H1 (cell line): ENCODE results near the gene FBN2. TPM values are rescaled to one million over a fixed set of nuclear protein-coding genes. Genes with fewer than 3 reads are reported as not detected.
A peak's percentile ranks its signal among the peaks of the same experiment; 100 is the strongest.

Experiments used
- CTCF ChIA-PET: fragments of 300-600 bp; sonication (Branson Sonifier 250); formaldehyde crosslinking; loops from one replicate; lab custom pipeline; 2021; ENCODE audit not compliant: partially characterized antibody; lab: Charles Lee
- POLR2A ChIA-PET: fragments of 300-600 bp; sonication (Branson Sonifier 250); formaldehyde crosslinking; loops from one replicate; lab custom pipeline; 2021; ENCODE audit warnings: inconsistent platforms; ENCODE audit not compliant: partially characterized antibody; lab: Charles Lee
- DNase-seq, 2 experiments: peaks; one replicate each; pipeline versions ENCODE4 v3.0.0 to v3.0.0-alpha.2; 2010 to 2022; ENCODE audit warnings: low spot score in 2 of 2, low read depth in 1 of 2, mixed read lengths in 1 of 2
- FAIRE-seq: peaks from 2 replicates; lab custom pipeline; 2011; peaks lifted over from hg19 to GRCh38; lab: Jason Lieb, UNC
- H2AFZ ChIP-seq: 2 replicates; pipeline ENCODE4 v1.8.1; 2012; ENCODE audit warnings: low read length, inconsistent platforms
- H2AK5ac ChIP-seq: 2 replicates; pipeline ENCODE4 v1.6.1; 2013; ENCODE audit warnings: low read depth, low read length
- H2BK120ac ChIP-seq: replicated peaks from 2 replicates; pipeline ENCODE3; 2013; ENCODE audit warnings: low read depth, low read length, inconsistent platforms
- H2BK12ac ChIP-seq: 2 replicates; pipeline ENCODE4 v1.6.1; 2013; ENCODE audit warnings: low read depth, low read length
- H2BK15ac ChIP-seq: 2 replicates; pipeline ENCODE4 v1.6.1; 2013; ENCODE audit warnings: low read length
- H2BK20ac ChIP-seq: 2 replicates; pipeline ENCODE4 v1.6.1; 2013; ENCODE audit warnings: low read length
- H2BK5ac ChIP-seq: 2 replicates; pipeline ENCODE4 v1.6.1; 2013; ENCODE audit warnings: low read depth, low read length
- H3K14ac ChIP-seq: 2 replicates; pipeline ENCODE4 v1.6.1; 2013; ENCODE audit warnings: inconsistent platforms; ENCODE audit not compliant: insufficient read length
- H3K18ac ChIP-seq: 2 replicates; pipeline ENCODE4 v1.6.1; 2013; ENCODE audit warnings: low read length; ENCODE audit errors: extremely low read depth
- H3K23ac ChIP-seq: 2 replicates; pipeline ENCODE4 v1.6.1; 2013; ENCODE audit warnings: inconsistent platforms; ENCODE audit not compliant: insufficient read length
- H3K23me2 ChIP-seq: 2 replicates; pipeline ENCODE4 v1.6.1; 2013; ENCODE audit warnings: low read depth, low read length
- H3K27ac ChIP-seq: 2 replicates; pipeline ENCODE4 v1.6.1; 2011; ENCODE audit warnings: low read depth, low read length, inconsistent platforms
- H3K27me3 ChIP-seq, 4 experiments: replicated peaks in 1 of 4; 1 replicate in 1 of 4; 2 replicates in 3 of 4; pipeline versions ENCODE4 v1.6.1 to v1.8.1; 2011 to 2013; ENCODE audit warnings: low read length in 3 of 4, mild to moderate bottlenecking in 3 of 4, inconsistent platforms in 2 of 4, mixed read lengths in 2 of 4, moderate library complexity in 1 of 4; ENCODE audit not compliant: control insufficient read depth in 3 of 4, insufficient read depth in 3 of 4; ENCODE audit errors: extremely low read depth in 1 of 4
- H3K36me3 ChIP-seq, 4 experiments: 2 replicates each; pipeline versions ENCODE4 v1.6.1 to v1.8.1; 2011 to 2013; ENCODE audit warnings: mild to moderate bottlenecking in 4 of 4, low read length in 3 of 4, moderate library complexity in 2 of 4, control low read depth in 1 of 4, inconsistent platforms in 1 of 4; ENCODE audit not compliant: insufficient read depth in 4 of 4, control insufficient read depth in 2 of 4
- H3K4ac ChIP-seq: replicated peaks from 2 replicates; pipeline ENCODE3; 2013; ENCODE audit warnings: low read length, low read depth, mixed read lengths, inconsistent platforms; ENCODE audit not compliant: insufficient read length
- H3K4me1 ChIP-seq, 4 experiments: replicated peaks in 1 of 4; 1 replicate in 1 of 4; 2 replicates in 3 of 4; pipeline versions ENCODE4 v1.6.1 to v1.8.1; 2011 to 2013; ENCODE audit warnings: low read length in 3 of 4, inconsistent platforms in 2 of 4, mixed read lengths in 1 of 4; ENCODE audit not compliant: insufficient read depth in 4 of 4, control insufficient read depth in 3 of 4
- H3K4me2 ChIP-seq, 2 experiments: 2 replicates each; pipeline versions ENCODE4 v1.6.1 to v1.8.1; 2011 to 2013; ENCODE audit warnings: low read depth in 2 of 2, low read length in 2 of 2, control low read depth in 1 of 2, inconsistent platforms in 1 of 2, mild to moderate bottlenecking in 1 of 2; ENCODE audit not compliant: insufficient read depth in 1 of 2
- H3K4me3 ChIP-seq, 4 experiments: fragments of 200-600, 300-600 bp in 1 of 4; sonication (generic), shearing (Covaris generic), sonication (Bioruptor Twin) in 1 of 4; 2 replicates each; pipeline versions ENCODE4 v1.5.1 to v1.8.1; 2011 to 2016; ENCODE audit warnings: low read length in 4 of 4, low read depth in 3 of 4, control low read depth in 2 of 4, inconsistent platforms in 2 of 4, mild to moderate bottlenecking in 2 of 4, mixed read lengths in 1 of 4, moderate library complexity in 1 of 4; ENCODE audit not compliant: insufficient read depth in 2 of 4; ENCODE audit errors: extremely low read depth in 1 of 4
- H3K56ac ChIP-seq: replicated peaks from 2 replicates; pipeline ENCODE3; 2013; ENCODE audit warnings: low read depth, mild to moderate bottlenecking, mixed read lengths, low read length, inconsistent platforms; ENCODE audit not compliant: insufficient read length
- H3K79me1 ChIP-seq: 2 replicates; pipeline ENCODE4 v1.6.1; 2013; ENCODE audit warnings: low read depth, low read length, control low read depth
- H3K79me2 ChIP-seq, 2 experiments: 2 replicates each; pipeline versions ENCODE4 v1.6.1 to v1.8.1; 2012 to 2013; ENCODE audit warnings: low read length in 2 of 2, mild to moderate bottlenecking in 2 of 2, inconsistent platforms in 1 of 2; ENCODE audit not compliant: insufficient read depth in 2 of 2, control insufficient read depth in 1 of 2
- H3K9ac ChIP-seq, 4 experiments: replicated peaks in 1 of 4; 1 replicate in 1 of 4; 2 replicates in 3 of 4; pipeline versions ENCODE4 v1.6.1 to v1.8.1; 2011 to 2013; ENCODE audit warnings: low read depth in 3 of 4, low read length in 3 of 4, control low read depth in 2 of 4, mild to moderate bottlenecking in 2 of 4, moderate library complexity in 2 of 4, inconsistent platforms in 1 of 4; ENCODE audit errors: extremely low read depth in 1 of 4
- H3K9me3 ChIP-seq, 2 experiments: 2 replicates each; pipeline versions ENCODE4 v1.6.1 to v1.8.1; 2012 to 2013; ENCODE audit warnings: mild to moderate bottlenecking in 2 of 2, moderate library complexity in 2 of 2, control low read depth in 1 of 2, inconsistent platforms in 1 of 2, low read depth in 1 of 2, low read length in 1 of 2, mixed read lengths in 1 of 2; ENCODE audit not compliant: insufficient read depth in 2 of 2
- H4K20me1 ChIP-seq, 2 experiments: replicated peaks in 1 of 2; 2 replicates each; pipeline versions ENCODE3 to v1.8.1; 2011 to 2013; ENCODE audit warnings: inconsistent platforms in 2 of 2, low read length in 2 of 2, mild to moderate bottlenecking in 1 of 2; ENCODE audit not compliant: insufficient read depth in 2 of 2, control insufficient read depth in 1 of 2
- H4K5ac ChIP-seq: 2 replicates; pipeline ENCODE4 v1.6.1; 2013; ENCODE audit warnings: low read length, low read depth, mixed read lengths, inconsistent platforms; ENCODE audit not compliant: insufficient read length
- H4K8ac ChIP-seq: 2 replicates; pipeline ENCODE4 v1.8.0; 2013; ENCODE audit warnings: mild to moderate bottlenecking, moderate library complexity, low read length, inconsistent platforms; ENCODE audit not compliant: insufficient read depth; ENCODE audit errors: extremely low read depth
- H4K91ac ChIP-seq: replicated peaks from 2 replicates; pipeline ENCODE3; 2013; ENCODE audit warnings: low read length, mixed read lengths, inconsistent platforms; ENCODE audit not compliant: insufficient read length
- CBX5 ChIP-seq: fragments of 300-800, 300-1000 bp; sonication (generic); IDR thresholded peaks from 2 replicates; pipeline ENCODE4 v1.7.1; 2016; ENCODE audit warnings: antibody characterized with exemption, low read length, low read depth
- RAD21 ChIP-seq, 2 experiments: IDR thresholded peaks in 1 of 2; conservative IDR thresholded peaks in 1 of 2; 2 replicates each; pipeline ENCODE4 v1.6.1; 2011; ENCODE audit warnings: low read depth in 2 of 2, low read length in 2 of 2, improper control_type of control experiment in 1 of 2, inconsistent platforms in 1 of 2, mild to moderate bottlenecking in 1 of 2, moderate library complexity in 1 of 2
- WGBS, 2 experiments: shearing (Covaris generic) in 1 of 2; methylation state at CpG; one replicate each; pipeline versions ENCODE4 v1.1.6 to v1.1.7; 2013 to 2015; ENCODE audit warnings: low lambda C conversion rate in 2 of 2, mixed read lengths in 2 of 2, inconsistent platforms in 1 of 2, low coverage in 1 of 2, missing lambda C conversion rate in 1 of 2; ENCODE audit not compliant: insufficient replicate concordance in 2 of 2, insufficient coverage in 1 of 2, insufficient read length in 1 of 2; ENCODE audit errors: extremely low coverage in 1 of 2, missing lambda C conversion rate in 1 of 2; 5-methylcytosine and 5-hydroxymethylcytosine counted together
- polyA plus RNA-seq, 7 experiments: library from polyadenylated mRNA; depleted of rRNA in 3 of 7; stranded (reverse) in 5 of 7; unstranded in 2 of 7; fragments of >200 nt in 5 of 7; fragments of 200-250 nt in 2 of 7; gene quantifications; 1 replicate in 5 of 7; 2 replicates in 1 of 7; 4 replicates in 1 of 7; pipeline versions ENCODE4 v1.2.1 to v1.2.3, GENCODE V29; 2011 to 2013; ENCODE audit warnings: missing spikeins in 2 of 7, mixed read lengths in 2 of 7
- total RNA-seq: library from RNA; stranded (reverse); fragmentation: NEBNext Ultra II Directional; extraction: Animal tissue kit (Norgen Biotek cat#: 25700); gene quantifications from 2 replicates; pipeline ENCODE4 v1.2.1, GENCODE V29; 2021
- TF ChIP-seq, protein P1 (sequence below), 3 experiments: IDR thresholded peaks; 1 replicate in 2 of 3; 2 replicates in 1 of 3; pipeline versions ENCODE4 v1.5.1 to v1.6.1; 2011; ENCODE audit warnings: low read length in 3 of 3, mild to moderate bottlenecking in 3 of 3, inconsistent platforms in 2 of 3, low read depth in 1 of 3, moderate library complexity in 1 of 3; ENCODE audit not compliant: insufficient read depth in 1 of 3; ENCODE audit errors: control extremely low read depth in 1 of 3
- TF ChIP-seq, protein P2 (sequence below): IDR thresholded peaks from 2 replicates; pipeline ENCODE4 v1.6.1; 2012; ENCODE audit warnings: low read length, inconsistent platforms

FBN2 gene
- total and polyA plus RNA-seq, 2 of the 8 experiments (the other 6 are each of a cell fraction or from before 2014, with no cell fraction given): 14.1 to 16.3 TPM

DNA sequence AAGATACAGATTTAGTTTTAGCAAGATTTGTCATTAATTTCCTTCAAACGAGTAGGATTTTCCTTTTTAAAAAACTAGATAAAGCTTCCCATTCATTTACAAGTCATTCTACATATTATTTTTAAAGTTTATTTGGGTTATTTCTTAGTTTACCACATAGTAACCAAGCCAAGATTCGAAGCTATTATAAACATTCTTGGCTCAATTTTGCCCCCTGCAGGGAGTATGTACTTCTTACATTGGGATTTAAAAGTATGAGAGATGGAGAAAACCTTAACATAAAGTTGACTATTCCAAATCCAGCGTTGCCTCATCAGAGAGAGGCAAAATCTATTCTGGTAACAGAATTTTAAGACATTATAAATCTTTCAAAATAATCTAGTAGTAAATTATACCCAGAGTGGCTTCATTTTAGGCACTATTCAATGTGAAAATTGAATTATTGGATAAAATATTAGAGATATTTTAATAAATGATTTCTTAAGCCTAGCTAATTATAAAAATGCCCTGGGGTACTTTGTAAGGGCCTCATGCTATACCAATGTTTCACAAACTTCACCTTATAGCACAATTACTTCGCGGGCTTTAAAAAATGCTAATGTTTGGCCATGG, 39.1 kb downstream of the FBN2 start:
- Histone ChIP-seq H2BK120ac (no peak overlapping the region), H4K20me1 (no peaks in the 10 kb centered on the region), H4K8ac (no peak overlapping the region), H3K79me1 (no peaks in the 10 kb centered on the region), H3K27ac (no peak overlapping the region), H2AFZ (no peak overlapping the region), H3K9me3 (peaks cover 3 to 7% of the 10 kb centered on the region in 2 experiments), H3K27me3 (no peaks in the 10 kb centered on the region), H3K23ac (no peak overlapping the region), H3K56ac (no peak overlapping the region), H2AK5ac (no peak overlapping the region), H3K4me1 (peaks cover 0 to 6% (median 4%) of the 10 kb centered on the region in 4 experiments; a peak in 3 of 7 replicates), H2BK5ac (no peak overlapping the region), H2BK15ac (no peak overlapping the region), H2BK20ac (no peak overlapping the region), H3K4me3 (no peak overlapping the region; a peak in 1 of 8 replicates), H4K91ac (no peak overlapping the region), H3K18ac (no peak overlapping the region), H3K79me2 (no peaks in the 10 kb centered on the region), H2BK12ac (no peak overlapping the region), H3K14ac (no peak overlapping the region), H3K9ac (no peak overlapping the region), H3K4ac (no peak overlapping the region), H3K4me2 (peak overlapping the region in 1 of 2 experiments; percentile 18; a peak in 1 of 4 replicates), H3K36me3 (0 out of 8 replicates have a peak, but pooled peaks cover 0 to 2% (median 0%) of the 10 kb centered on the region in 4 experiments), H3K23me2 (no peaks in the 10 kb centered on the region), H4K5ac (no peak overlapping the region)
- ChIA-PET CTCF (interaction anchor here (1.1 to 1.6 kb wide), 5 partner anchors 19 to 286 kb away, joined by 3 to 8 read pairs (median 5); no protein-coding TSS in a partner anchor), POLR2A (interaction anchor here (0.7 kb wide), 1 partner anchor 17 kb away, joined by 3 read pairs; no protein-coding TSS in a partner anchor)
- TF ChIP-seq CBX5 (no peak), RAD21 (IDR thresholded peaks at IDR 0.05 in 1 of 2, conservative IDR thresholded peaks at IDR 0.05 in 1 of 2; ENCODE audit: low read depth in 2 of 2, low read length in 2 of 2) (peak; percentile 49)
- TF ChIP-seq, protein P1, sequence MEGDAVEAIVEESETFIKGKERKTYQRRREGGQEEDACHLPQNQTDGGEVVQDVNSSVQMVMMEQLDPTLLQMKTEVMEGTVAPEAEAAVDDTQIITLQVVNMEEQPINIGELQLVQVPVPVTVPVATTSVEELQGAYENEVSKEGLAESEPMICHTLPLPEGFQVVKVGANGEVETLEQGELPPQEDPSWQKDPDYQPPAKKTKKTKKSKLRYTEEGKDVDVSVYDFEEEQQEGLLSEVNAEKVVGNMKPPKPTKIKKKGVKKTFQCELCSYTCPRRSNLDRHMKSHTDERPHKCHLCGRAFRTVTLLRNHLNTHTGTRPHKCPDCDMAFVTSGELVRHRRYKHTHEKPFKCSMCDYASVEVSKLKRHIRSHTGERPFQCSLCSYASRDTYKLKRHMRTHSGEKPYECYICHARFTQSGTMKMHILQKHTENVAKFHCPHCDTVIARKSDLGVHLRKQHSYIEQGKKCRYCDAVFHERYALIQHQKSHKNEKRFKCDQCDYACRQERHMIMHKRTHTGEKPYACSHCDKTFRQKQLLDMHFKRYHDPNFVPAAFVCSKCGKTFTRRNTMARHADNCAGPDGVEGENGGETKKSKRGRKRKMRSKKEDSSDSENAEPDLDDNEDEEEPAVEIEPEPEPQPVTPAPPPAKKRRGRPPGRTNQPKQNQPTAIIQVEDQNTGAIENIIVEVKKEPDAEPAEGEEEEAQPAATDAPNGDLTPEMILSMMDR (IDR thresholded peaks at IDR 0.05; ENCODE audit: control extremely low read depth in 1 of 3, insufficient read depth in 1 of 3, low read depth in 1 of 3, low read length in 3 of 3): peak in 1 of 3 experiments; percentile 32; a peak in 2 of 4 replicates
- TF ChIP-seq, protein P2, sequence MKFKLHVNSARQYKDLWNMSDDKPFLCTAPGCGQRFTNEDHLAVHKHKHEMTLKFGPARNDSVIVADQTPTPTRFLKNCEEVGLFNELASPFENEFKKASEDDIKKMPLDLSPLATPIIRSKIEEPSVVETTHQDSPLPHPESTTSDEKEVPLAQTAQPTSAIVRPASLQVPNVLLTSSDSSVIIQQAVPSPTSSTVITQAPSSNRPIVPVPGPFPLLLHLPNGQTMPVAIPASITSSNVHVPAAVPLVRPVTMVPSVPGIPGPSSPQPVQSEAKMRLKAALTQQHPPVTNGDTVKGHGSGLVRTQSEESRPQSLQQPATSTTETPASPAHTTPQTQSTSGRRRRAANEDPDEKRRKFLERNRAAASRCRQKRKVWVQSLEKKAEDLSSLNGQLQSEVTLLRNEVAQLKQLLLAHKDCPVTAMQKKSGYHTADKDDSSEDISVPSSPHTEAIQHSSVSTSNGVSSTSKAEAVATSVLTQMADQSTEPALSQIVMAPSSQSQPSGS: no peak
- WGBS, 2 experiments: 38% methylated on average over 5 of the region's 5 CpGs; no CpG with 5 or more reads in 1 of the 2 experiments
- DNase-seq (no peak), FAIRE-seq (no peak)
